ENCODE data around the gene USP7.

DNA sequence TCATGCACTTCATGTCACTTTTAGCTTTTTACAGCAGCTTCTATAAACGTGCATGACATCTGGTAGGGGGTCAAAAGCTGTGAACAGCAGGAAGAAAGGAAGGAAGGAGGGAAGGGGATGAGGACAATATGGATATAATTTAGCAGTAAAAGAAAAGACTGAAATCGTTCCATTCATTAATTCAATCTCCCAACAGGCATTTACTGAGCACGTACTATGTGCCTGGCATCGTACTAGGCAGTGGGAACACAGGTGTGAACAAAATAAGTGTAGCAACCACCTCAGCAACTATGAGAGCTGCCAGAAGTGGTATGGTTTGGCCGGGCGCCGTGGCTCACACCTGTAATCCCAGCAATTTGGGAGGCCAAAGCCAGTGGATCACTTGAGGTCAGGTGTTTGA lies 19.1 kb upstream of the USP7 start:
- TF ChIP-seq EP300 (IDR thresholded peaks at IDR 0.05), result no peak
- no peak for TF ChIP-seq POLR2A (IDR thresholded peaks at IDR 0.05)
- TF ChIP-seq, protein P1, sequence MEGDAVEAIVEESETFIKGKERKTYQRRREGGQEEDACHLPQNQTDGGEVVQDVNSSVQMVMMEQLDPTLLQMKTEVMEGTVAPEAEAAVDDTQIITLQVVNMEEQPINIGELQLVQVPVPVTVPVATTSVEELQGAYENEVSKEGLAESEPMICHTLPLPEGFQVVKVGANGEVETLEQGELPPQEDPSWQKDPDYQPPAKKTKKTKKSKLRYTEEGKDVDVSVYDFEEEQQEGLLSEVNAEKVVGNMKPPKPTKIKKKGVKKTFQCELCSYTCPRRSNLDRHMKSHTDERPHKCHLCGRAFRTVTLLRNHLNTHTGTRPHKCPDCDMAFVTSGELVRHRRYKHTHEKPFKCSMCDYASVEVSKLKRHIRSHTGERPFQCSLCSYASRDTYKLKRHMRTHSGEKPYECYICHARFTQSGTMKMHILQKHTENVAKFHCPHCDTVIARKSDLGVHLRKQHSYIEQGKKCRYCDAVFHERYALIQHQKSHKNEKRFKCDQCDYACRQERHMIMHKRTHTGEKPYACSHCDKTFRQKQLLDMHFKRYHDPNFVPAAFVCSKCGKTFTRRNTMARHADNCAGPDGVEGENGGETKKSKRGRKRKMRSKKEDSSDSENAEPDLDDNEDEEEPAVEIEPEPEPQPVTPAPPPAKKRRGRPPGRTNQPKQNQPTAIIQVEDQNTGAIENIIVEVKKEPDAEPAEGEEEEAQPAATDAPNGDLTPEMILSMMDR (IDR thresholded peaks at IDR 0.05), result no peak

Data from ovary (tissue), 3 donors.